ENCODE results near the gene IFI44L.
A peak's percentile ranks its signal among the peaks of the same experiment; 100 is the strongest.

Gene IFI44L

GRCh38 chr1:78691995-78692747, 71.9 kb downstream of the IFI44L start:
- peak; percentile 49 for DNase-seq
